HepG2 (cell line): ENCODE measurements around the gene HS3ST5. TPM values are rescaled to one million over a fixed set of nuclear protein-coding genes. Genes with fewer than 3 reads are reported as not detected.

Experiments used
- AFF4 ChIP-seq: sonication (generic); formaldehyde crosslinking; IDR thresholded peaks from 2 replicates; pipeline ENCODE4 v1.4.0; 2020; ENCODE audit warnings: missing genetic modification reagents
- CREBL2 ChIP-seq: sonication (generic); formaldehyde crosslinking; IDR thresholded peaks from 2 replicates; pipeline ENCODE4 v1.8.1; 2023; ENCODE audit warnings: missing genetic modification reagents, mild to moderate bottlenecking, borderline replicate concordance
- FOSL2 ChIP-seq: sonication (generic); formaldehyde crosslinking; IDR thresholded peaks from 2 replicates; pipeline ENCODE4 v1.4.0; 2020; ENCODE audit warnings: missing genetic modification reagents
- HDAC6 ChIP-seq: fragments of 200-600 bp; sonication (generic); IDR thresholded peaks from 2 replicates; pipeline ENCODE4 v1.7.0; 2017; ENCODE audit warnings: mild to moderate bottlenecking, antibody characterized with exemption, low read length, low read depth
- NFIB ChIP-seq: sonication (generic); formaldehyde crosslinking; IDR thresholded peaks from 2 replicates; pipeline ENCODE4 v1.9.0; 2021; ENCODE audit warnings: missing genetic modification reagents, mild to moderate bottlenecking, borderline replicate concordance
- NFKBIZ ChIP-seq: IDR thresholded peaks from 2 replicates; pipeline ENCODE4 v1.6.1; 2018; ENCODE audit warnings: missing genetic modification reagents, missing compliant biosample characterization
- PHF5A ChIP-seq: IDR thresholded peaks from one replicate; pipeline ENCODE4 v1.6.1; 2018; ENCODE audit warnings: low read depth, missing genetic modification reagents; ENCODE audit not compliant: unreplicated experiment
- PITX1 ChIP-seq: sonication (generic); formaldehyde crosslinking; IDR thresholded peaks from 2 replicates; pipeline ENCODE4 v1.5.1; 2020; ENCODE audit warnings: mild to moderate bottlenecking, missing genetic modification reagents
- PRMT3 ChIP-seq: sonication (generic); formaldehyde crosslinking; IDR thresholded peaks from 2 replicates; pipeline ENCODE4 v1.8.1; 2022; ENCODE audit warnings: low read depth, mild to moderate bottlenecking, moderate library complexity, missing genetic modification reagents, borderline replicate concordance
- SMC3 ChIP-seq: IDR thresholded peaks from 2 replicates; pipeline ENCODE4 v1.6.1; 2011; ENCODE audit warnings: low read length, improper control_type of control experiment
- SP1 ChIP-seq, 2 experiments: fragments of 450-650 bp in 1 of 2; sonication (generic) in 1 of 2; formaldehyde crosslinking in 1 of 2; IDR thresholded peaks; 2 replicates each; pipeline versions ENCODE4 v1.4.0 to v1.6.1; 2016 to 2020; ENCODE audit warnings: missing genetic modification reagents in 1 of 2
- SRF ChIP-seq: IDR thresholded peaks from 2 replicates; pipeline ENCODE4 v1.6.1; 2011; ENCODE audit warnings: mild to moderate bottlenecking, low read depth, low read length, moderate library complexity
- TCF12 ChIP-seq, 2 experiments: fragments of 450-650 bp in 1 of 2; sonication (generic) in 1 of 2; formaldehyde crosslinking in 1 of 2; IDR thresholded peaks; 2 replicates each; pipeline versions ENCODE4 v1.6.1 to v1.8.0; 2017 to 2022; ENCODE audit warnings: antibody characterized with exemption in 1 of 2, mild to moderate bottlenecking in 1 of 2, missing genetic modification reagents in 1 of 2, moderate library complexity in 1 of 2
- ZBTB46 ChIP-seq: sonication (generic); formaldehyde crosslinking; IDR thresholded peaks from 2 replicates; pipeline ENCODE4 v1.4.0; 2020; ENCODE audit warnings: mild to moderate bottlenecking, missing genetic modification reagents, borderline replicate concordance
- ZFAT ChIP-seq: sonication (generic); formaldehyde crosslinking; conservative IDR thresholded peaks from 2 replicates; pipeline ENCODE4 v1.8.1; 2023; ENCODE audit warnings: missing genetic modification reagents, inconsistent platforms
- ZKSCAN5 ChIP-seq: sonication (generic); formaldehyde crosslinking; IDR thresholded peaks from 2 replicates; pipeline ENCODE4 v1.5.1; 2020; ENCODE audit warnings: mild to moderate bottlenecking, missing genetic modification reagents
- ZNF574 ChIP-seq: sonication (generic); formaldehyde crosslinking; IDR thresholded peaks from 2 replicates; pipeline ENCODE4 v1.4.0; 2020; ENCODE audit warnings: missing genetic modification reagents
- ZNF598 ChIP-seq: sonication (generic); formaldehyde crosslinking; IDR thresholded peaks from 2 replicates; pipeline ENCODE4 v1.5.1; 2020; ENCODE audit warnings: mild to moderate bottlenecking, missing genetic modification reagents, borderline replicate concordance
- polyA plus RNA-seq, 8 experiments: library from polyadenylated mRNA; depleted of rRNA in 3 of 8; stranded (reverse) in 7 of 8; unstranded in 1 of 8; fragments of >200 nt; fragmentation: Illumina TruSeq in 4 of 8; extraction: Trizol in 4 of 8; gene quantifications; 2 replicates each; pipeline versions ENCODE4 v1.2.1 to v1.2.3, GENCODE V29; 2011 to 2016; ENCODE audit warnings: low read depth in 4 of 8, missing spikeins in 1 of 8, mixed read lengths in 1 of 8; ENCODE audit not compliant: insufficient read depth in 1 of 8
- total RNA-seq, 5 experiments: library from RNA; depleted of rRNA; stranded (reverse); fragments of >200 nt; fragmentation: Illumina TruSeq; extraction: Trizol; gene quantifications; 2 replicates each; pipeline ENCODE4 v1.2.3, GENCODE V29; 2016; ENCODE audit warnings: low read depth in 1 of 5

The HS3ST5 gene
- total and polyA plus RNA-seq, 2 of the 13 experiments (the other 11 are each of a cell fraction or from before 2014, with no cell fraction given): 1.1 to 1.6 TPM

GRCh38 chr6:114342826-114343781 is at the start of gene HS3ST5 (continued):
- TF ChIP-seq ZNF574 (peak; percentile 69), CREBL2 (CRISPR knock-in tag) (no peak; the same call in 1 of the 2 replicates), PITX1 (CRISPR knock-in tag) (peak; percentile 63; the same call in 1 of the 2 replicates), FOSL2 (CRISPR knock-in tag) (no peak), NFIB (CRISPR knock-in tag) (0 out of 2 replicates have a peak, but pooled peaks have one; percentile 34), SP1 (IDR thresholded peaks at IDR 0.05) (no peak), SP1 (CRISPR knock-in tag; IDR thresholded peaks at IDR 0.05) (no peak), ZKSCAN5 (CRISPR knock-in tag) (no peak), HDAC6 (no peak), AFF4 (CRISPR knock-in tag) (no peak), ZBTB46 (no peak), ZNF598 (CRISPR knock-in tag) (no peak), PRMT3 (CRISPR knock-in tag) (0 out of 2 replicates have a peak, but pooled peaks have one; percentile 26), NFKBIZ (CRISPR knock-in tag) (no peak), ZFAT (CRISPR knock-in tag) (no peak), TCF12 (IDR thresholded peaks at IDR 0.05) (no peak), TCF12 (CRISPR knock-in tag; IDR thresholded peaks at IDR 0.05) (0 out of 2 replicates have a peak, but pooled peaks have one; percentile 27), SMC3 (peak; percentile 4; the same call in 1 of the 2 replicates), PHF5A (CRISPR knock-in tag) (no peak), SRF (no peak)
